IMR-90 (cell line): ENCODE results near the gene SYS1. TPM values are rescaled to one million over a fixed set of nuclear protein-coding genes. Genes with fewer than 3 reads are reported as not detected.

Experiments used
- ATAC-seq: fragments of 200-7000 bp; cut with Tn5 transposase; 2 replicates; pipeline ENCODE4 v1.9.1; 2020; ENCODE audit warnings: low read depth, mild to moderate bottlenecking, moderate library complexity
- BruUV-seq: library from RNA; stranded (reverse); fragments of 400-500 nt; replicated peaks from 2 replicates; lab custom pipeline; 2021; lab: Mats Ljungman, UMichigan
- CTCF ChIA-PET: fragments of 300-600 bp; formaldehyde crosslinking; extraction: SDS; loops from one replicate; lab custom pipeline; 2021; ENCODE audit warnings: antibody characterized with exemption; lab: Yijun Ruan, JAX
- POLR2A ChIA-PET: fragments of 300-600 bp; sonication (Branson Sonifier 250); formaldehyde crosslinking; loops from one replicate; lab custom pipeline; 2022; ENCODE audit warnings: antibody characterized with exemption; ENCODE audit not compliant: unreplicated experiment; lab: Charles Lee
- DNase-seq: peaks from one replicate; pipeline ENCODE4 v3.0.0; 2013
- H2AFZ ChIP-seq: replicated peaks from 2 replicates; pipeline ENCODE3; 2013; ENCODE audit warnings: low read length, mild to moderate bottlenecking; ENCODE audit not compliant: poor library complexity
- H2AK5ac ChIP-seq: 2 replicates; pipeline ENCODE4 v1.6.1; 2013; ENCODE audit warnings: low read depth, low read length, inconsistent platforms
- H2AK9ac ChIP-seq: replicated peaks from 2 replicates; pipeline ENCODE3; 2013; ENCODE audit warnings: mild to moderate bottlenecking, low read depth, low read length, moderate library complexity; ENCODE audit not compliant: poor library complexity
- H2BK120ac ChIP-seq: 2 replicates; pipeline ENCODE4 v1.6.1; 2013; ENCODE audit warnings: low read depth, low read length, inconsistent platforms
- H2BK15ac ChIP-seq: 3 replicates; pipeline ENCODE4 v1.6.1; 2013; ENCODE audit warnings: low read depth, low read length, inconsistent platforms
- H2BK20ac ChIP-seq: 2 replicates; pipeline ENCODE4 v1.6.1; 2013; ENCODE audit warnings: low read depth, mild to moderate bottlenecking, inconsistent platforms, low read length, moderate library complexity
- H2BK5ac ChIP-seq: 2 replicates; pipeline ENCODE4 v1.6.1; 2013; ENCODE audit warnings: mild to moderate bottlenecking, low read depth, low read length, inconsistent platforms; ENCODE audit not compliant: poor library complexity, severe bottlenecking
- H3K14ac ChIP-seq: replicated peaks from 2 replicates; pipeline ENCODE4 v1.6.1; 2013; ENCODE audit warnings: low read depth, low read length, inconsistent platforms
- H3K18ac ChIP-seq: 2 replicates; pipeline ENCODE4 v1.6.1; 2013; ENCODE audit warnings: low read depth, low read length, control low read depth
- H3K23ac ChIP-seq: 2 replicates; pipeline ENCODE4 v1.6.1; 2013; ENCODE audit warnings: low read depth, low read length, inconsistent platforms
- H3K27ac ChIP-seq: 2 replicates; pipeline ENCODE4 v1.5.1; 2013; ENCODE audit warnings: mild to moderate bottlenecking, control low read depth, low read length; ENCODE audit not compliant: insufficient read depth
- H3K27me3 ChIP-seq: 2 replicates; pipeline ENCODE4 v1.6.1; 2013; ENCODE audit warnings: low read length; ENCODE audit not compliant: control insufficient read depth, insufficient read depth
- H3K36me3 ChIP-seq: 2 replicates; pipeline ENCODE4 v1.6.1; 2013; ENCODE audit warnings: low read length, mixed read lengths; ENCODE audit not compliant: control insufficient read depth, insufficient read depth
- H3K4ac ChIP-seq: 2 replicates; pipeline ENCODE4 v1.6.1; 2013; ENCODE audit warnings: low read depth, low read length, inconsistent platforms
- H3K4me1 ChIP-seq: 2 replicates; pipeline ENCODE4 v1.6.1; 2013; ENCODE audit warnings: low read length, mixed read lengths; ENCODE audit not compliant: control insufficient read depth, insufficient read depth
- H3K4me2 ChIP-seq: 2 replicates; pipeline ENCODE4 v1.6.1; 2013; ENCODE audit warnings: low read depth, mild to moderate bottlenecking, control low read depth, low read length, moderate library complexity
- H3K4me3 ChIP-seq: 2 replicates; pipeline ENCODE4 v1.5.1; 2013; ENCODE audit warnings: low read depth, mild to moderate bottlenecking, control low read depth, low read length, moderate library complexity; ENCODE audit not compliant: insufficient read depth
- H3K56ac ChIP-seq: 2 replicates; pipeline ENCODE4 v1.6.1; 2013; ENCODE audit warnings: low read length, inconsistent platforms; ENCODE audit not compliant: insufficient read depth; ENCODE audit errors: extremely low read depth
- H3K79me1 ChIP-seq, 2 experiments: 2 replicates each; pipeline ENCODE4 v1.6.1; 2013; ENCODE audit warnings: low read length in 2 of 2, inconsistent platforms in 1 of 2, low read depth in 1 of 2
- H3K9ac ChIP-seq: 2 replicates; pipeline ENCODE4 v1.6.1; 2013; ENCODE audit warnings: low read depth, low read length, control low read depth
- H3K9me1 ChIP-seq: 2 replicates; pipeline ENCODE4 v1.6.1; 2013; ENCODE audit warnings: low read length, inconsistent platforms; ENCODE audit not compliant: insufficient read depth
- H3K9me3 ChIP-seq: 2 replicates; pipeline ENCODE4 v1.6.1; 2013; ENCODE audit warnings: low read length; ENCODE audit not compliant: control insufficient read depth, insufficient read depth
- H4K20me1 ChIP-seq: 2 replicates; pipeline ENCODE4 v1.6.1; 2013; ENCODE audit warnings: low read length, inconsistent platforms; ENCODE audit not compliant: insufficient read depth
- H4K5ac ChIP-seq: 2 replicates; pipeline ENCODE4 v1.6.1; 2013; ENCODE audit warnings: mild to moderate bottlenecking, low read depth, low read length, control low read depth
- H4K8ac ChIP-seq, 2 experiments: 2 replicates each; pipeline ENCODE4 v1.6.1; 2013; ENCODE audit warnings: low read depth in 2 of 2, low read length in 2 of 2, control low read depth in 1 of 2, inconsistent platforms in 1 of 2
- H4K91ac ChIP-seq: 2 replicates; pipeline ENCODE4 v1.6.1; 2013; ENCODE audit warnings: low read depth, low read length, inconsistent platforms; ENCODE audit not compliant: insufficient read depth
- BHLHE40 ChIP-seq: fragments of 150-350 bp; IDR thresholded peaks from 2 replicates; pipeline ENCODE4 v1.6.1; 2016; ENCODE audit warnings: mild to moderate bottlenecking, low read depth, low read length
- CEBPB ChIP-seq: IDR thresholded peaks from 2 replicates; pipeline ENCODE4 v1.6.1; 2012; ENCODE audit warnings: low read depth, low read length, improper control_type of control experiment
- CHD1 ChIP-seq: IDR thresholded peaks from 2 replicates; pipeline ENCODE4 v1.6.1; 2012; ENCODE audit warnings: low read depth, low read length, improper control_type of control experiment
- FOS ChIP-seq: fragments of 150-350 bp; IDR thresholded peaks from 2 replicates; pipeline ENCODE4 v1.6.1; 2016; ENCODE audit warnings: low read depth, low read length
- MAFK ChIP-seq: IDR thresholded peaks from 2 replicates; pipeline ENCODE4 v1.6.1; 2012; ENCODE audit warnings: low read depth, low read length, improper control_type of control experiment
- MAZ ChIP-seq: IDR thresholded peaks from 2 replicates; pipeline ENCODE4 v1.6.1; 2012; ENCODE audit warnings: low read depth, mild to moderate bottlenecking, low read length, improper control_type of control experiment, moderate library complexity, borderline replicate concordance
- MXI1 ChIP-seq: IDR thresholded peaks from 2 replicates; pipeline ENCODE4 v1.6.1; 2012; ENCODE audit warnings: low read depth, mild to moderate bottlenecking, low read length, moderate library complexity, borderline replicate concordance
- NFE2L2 ChIP-seq: fragments of 150-350 bp; IDR thresholded peaks from 2 replicates; pipeline ENCODE4 v1.6.1; 2016; ENCODE audit warnings: low read depth, mild to moderate bottlenecking, low read length
- POLR2A ChIP-seq: IDR thresholded peaks from 2 replicates; pipeline ENCODE4 v1.6.1; 2012; ENCODE audit warnings: mild to moderate bottlenecking, low read depth, low read length
- RAD21 ChIP-seq: IDR thresholded peaks from 2 replicates; pipeline ENCODE4 v1.6.1; 2012; ENCODE audit warnings: low read length, improper control_type of control experiment
- RCOR1 ChIP-seq: IDR thresholded peaks from 2 replicates; pipeline ENCODE4 v1.6.1; 2012; ENCODE audit warnings: mild to moderate bottlenecking, low read length, improper control_type of control experiment; ENCODE audit not compliant: insufficient replicate concordance
- RFX5 ChIP-seq: IDR thresholded peaks from 2 replicates; pipeline ENCODE4 v1.8.0; 2012; ENCODE audit warnings: low read depth, mild to moderate bottlenecking, low read length, moderate library complexity
- SMC3 ChIP-seq: fragments of 150-350 bp; IDR thresholded peaks from 2 replicates; pipeline ENCODE4 v1.6.1; 2016; ENCODE audit warnings: low read depth, mild to moderate bottlenecking, antibody characterized with exemption, low read length, moderate library complexity
- WGBS, 2 experiments: methylation state at CpG; one replicate each; pipeline versions ENCODE4 v1.1.5 to v1.1.7; 2013; ENCODE audit warnings: missing lambda C conversion rate in 2 of 2; ENCODE audit not compliant: insufficient read length in 1 of 2; ENCODE audit errors: extremely low coverage in 2 of 2; 5-methylcytosine and 5-hydroxymethylcytosine counted together
- dilution Hi-C: fragments of 300-500 bp; cut with HindIII; formaldehyde crosslinking; loops from one replicate; pipeline ENCODE4 v1.14.3; 2018; ENCODE audit warnings: low sequenced_read_pairs; ENCODE audit not compliant: unreplicated experiment
- in situ Hi-C: fragments of 300-500 bp; cut with MboI; formaldehyde crosslinking; loops from 3 replicates; pipeline ENCODE4 v1.14.3; 2019; ENCODE audit warnings: low sequenced_read_pairs, inconsistent platforms, mixed read lengths
- intact Hi-C: fragments of 100-400 bp; cut with micrococcal nuclease; formaldehyde crosslinking; loops from 2 replicates; pipeline ENCODE4 v1.10.0; 2022
- polyA plus RNA-seq, 3 experiments: library from polyadenylated mRNA; depleted of rRNA; stranded (reverse); fragments of >200 nt; gene quantifications; 2 replicates each; pipeline ENCODE4 v1.2.3, GENCODE V29; 2012; ENCODE audit warnings: low replicate concordance in 1 of 3
- total RNA-seq: library from RNA; depleted of rRNA; stranded (reverse); fragments of >200 nt; gene quantifications from 2 replicates; pipeline ENCODE4 v1.2.3, GENCODE V29; 2012
- TF ChIP-seq, protein P1 (sequence below): conservative IDR thresholded peaks from 2 replicates; pipeline ENCODE4 v1.5.1; 2012; ENCODE audit warnings: mild to moderate bottlenecking, low read depth, low read length, improper control_type of control experiment
- TF ChIP-seq, protein P2 (sequence below): fragments of 150-350 bp; IDR thresholded peaks from 2 replicates; pipeline ENCODE4 v1.6.1; 2016; ENCODE audit warnings: low read depth, mild to moderate bottlenecking, low read length, moderate library complexity, borderline replicate concordance
- TF ChIP-seq, protein P3 (sequence below): fragments of 150-350 bp; IDR thresholded peaks from 2 replicates; pipeline ENCODE4 v1.6.1; 2017; ENCODE audit warnings: mild to moderate bottlenecking, antibody characterized with exemption, low read length, low read depth

The SYS1 gene
- total and polyA plus RNA-seq, 2 of the 4 experiments (the other 2 are of a cell fraction), result 12.9 to 24.6 TPM

DNA sequence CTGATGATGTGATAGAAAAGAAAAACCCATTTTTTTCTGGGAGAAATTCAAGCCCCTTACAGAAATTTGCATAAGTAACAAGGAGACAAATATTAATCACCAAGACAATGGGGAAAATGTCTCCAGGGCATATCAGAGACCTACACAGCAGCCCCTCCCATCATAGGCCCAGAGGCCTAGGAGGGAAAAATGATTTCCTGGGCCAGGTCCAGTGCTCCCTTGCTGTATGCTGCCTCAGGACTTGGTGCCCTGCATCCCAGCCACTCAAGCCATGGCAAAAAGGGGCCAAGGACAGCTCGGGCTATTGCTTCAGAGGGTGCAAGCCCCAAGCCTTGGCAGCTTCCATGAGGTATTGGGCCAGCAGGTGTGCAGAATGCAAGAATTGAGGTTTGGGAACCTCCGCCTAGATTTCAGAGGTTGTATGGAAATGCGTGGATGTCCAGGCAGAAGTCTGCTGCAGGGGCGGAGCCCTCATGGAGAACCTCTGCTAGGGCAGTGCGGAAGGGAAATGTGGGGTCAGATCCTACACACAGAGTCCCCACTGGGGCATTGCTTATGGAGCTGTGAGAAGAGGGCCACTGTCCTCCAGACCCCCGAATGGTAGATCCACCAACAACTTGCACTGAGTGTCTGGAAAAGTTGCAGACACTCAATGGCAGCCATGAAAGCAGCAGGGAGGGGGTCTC, 37.5 kb downstream of the SYS1 start:
- no peak overlapping the region for H2AFZ ChIP-seq

More for the DNA sequence above, 37.5 kb downstream of the SYS1 start:
- Histone ChIP-seq H3K18ac (no peak overlapping the region), H4K5ac (no peak overlapping the region), H2AK5ac (no peak overlapping the region), H3K4ac (no peak overlapping the region), H3K27ac (no peak overlapping the region), H3K4me1 (peaks cover under 1% of the 10 kb centered on the region; the same call in 1 of the 2 replicates), H4K20me1 (no peaks in the 10 kb centered on the region), H2BK15ac (no peak overlapping the region), H3K4me3 (no peak overlapping the region), H4K8ac (no peak overlapping the region), H3K27me3 (no peaks in the 10 kb centered on the region), H3K56ac (no peak overlapping the region), H2AK9ac (no peak overlapping the region), H3K9ac (no peak overlapping the region), H3K79me1 (no peaks in the 10 kb centered on the region), H2BK20ac (no peak overlapping the region), H3K4me2 (no peak overlapping the region), H4K91ac (no peak overlapping the region), H3K23ac (no peak overlapping the region), H3K9me3 (peaks cover 6% of the 10 kb centered on the region; the same call in 1 of the 2 replicates), H2BK120ac (no peak overlapping the region), H2BK5ac (no peak overlapping the region), H3K14ac (no peak overlapping the region), H3K9me1 (no peaks in the 10 kb centered on the region), H3K36me3 (no peaks in the 10 kb centered on the region)
- intact Hi-C loops, result no loop called here
- POLR2A ChIA-PET, result no interaction called here
- WGBS, 2 experiments, result 79% methylated on average over 2 of the region's 6 CpGs; no CpG with 5 or more reads in 1 of the 2 experiments
- in situ Hi-C loops, result no loop called here
- dilution Hi-C loops, result no loop called here
- TF ChIP-seq MAFK (no peak), FOS (no peak), RCOR1 (no peak), MXI1 (no peak), POLR2A (no peak), CHD1 (no peak), CEBPB (no peak), SMC3 (no peak), RAD21 (no peak), NFE2L2 (no peak), RFX5 (no peak), BHLHE40 (no peak), MAZ (no peak)
- TF ChIP-seq, protein P1, sequence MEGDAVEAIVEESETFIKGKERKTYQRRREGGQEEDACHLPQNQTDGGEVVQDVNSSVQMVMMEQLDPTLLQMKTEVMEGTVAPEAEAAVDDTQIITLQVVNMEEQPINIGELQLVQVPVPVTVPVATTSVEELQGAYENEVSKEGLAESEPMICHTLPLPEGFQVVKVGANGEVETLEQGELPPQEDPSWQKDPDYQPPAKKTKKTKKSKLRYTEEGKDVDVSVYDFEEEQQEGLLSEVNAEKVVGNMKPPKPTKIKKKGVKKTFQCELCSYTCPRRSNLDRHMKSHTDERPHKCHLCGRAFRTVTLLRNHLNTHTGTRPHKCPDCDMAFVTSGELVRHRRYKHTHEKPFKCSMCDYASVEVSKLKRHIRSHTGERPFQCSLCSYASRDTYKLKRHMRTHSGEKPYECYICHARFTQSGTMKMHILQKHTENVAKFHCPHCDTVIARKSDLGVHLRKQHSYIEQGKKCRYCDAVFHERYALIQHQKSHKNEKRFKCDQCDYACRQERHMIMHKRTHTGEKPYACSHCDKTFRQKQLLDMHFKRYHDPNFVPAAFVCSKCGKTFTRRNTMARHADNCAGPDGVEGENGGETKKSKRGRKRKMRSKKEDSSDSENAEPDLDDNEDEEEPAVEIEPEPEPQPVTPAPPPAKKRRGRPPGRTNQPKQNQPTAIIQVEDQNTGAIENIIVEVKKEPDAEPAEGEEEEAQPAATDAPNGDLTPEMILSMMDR, result no peak
- TF ChIP-seq, protein P2, sequence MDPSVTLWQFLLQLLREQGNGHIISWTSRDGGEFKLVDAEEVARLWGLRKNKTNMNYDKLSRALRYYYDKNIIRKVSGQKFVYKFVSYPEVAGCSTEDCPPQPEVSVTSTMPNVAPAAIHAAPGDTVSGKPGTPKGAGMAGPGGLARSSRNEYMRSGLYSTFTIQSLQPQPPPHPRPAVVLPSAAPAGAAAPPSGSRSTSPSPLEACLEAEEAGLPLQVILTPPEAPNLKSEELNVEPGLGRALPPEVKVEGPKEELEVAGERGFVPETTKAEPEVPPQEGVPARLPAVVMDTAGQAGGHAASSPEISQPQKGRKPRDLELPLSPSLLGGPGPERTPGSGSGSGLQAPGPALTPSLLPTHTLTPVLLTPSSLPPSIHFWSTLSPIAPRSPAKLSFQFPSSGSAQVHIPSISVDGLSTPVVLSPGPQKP, result no peak
- TF ChIP-seq, protein P3, sequence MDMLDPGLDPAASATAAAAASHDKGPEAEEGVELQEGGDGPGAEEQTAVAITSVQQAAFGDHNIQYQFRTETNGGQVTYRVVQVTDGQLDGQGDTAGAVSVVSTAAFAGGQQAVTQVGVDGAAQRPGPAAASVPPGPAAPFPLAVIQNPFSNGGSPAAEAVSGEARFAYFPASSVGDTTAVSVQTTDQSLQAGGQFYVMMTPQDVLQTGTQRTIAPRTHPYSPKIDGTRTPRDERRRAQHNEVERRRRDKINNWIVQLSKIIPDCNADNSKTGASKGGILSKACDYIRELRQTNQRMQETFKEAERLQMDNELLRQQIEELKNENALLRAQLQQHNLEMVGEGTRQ, result no peak
- CTCF ChIA-PET, result no interaction called here
- ATAC-seq (no peak), DNase-seq (no peak)
- BruUV-seq, result no TSS peak
